Liver (tissue), 9 donors: ENCODE measurements around the gene KCNQ1. TPM values are rescaled to one million over a fixed set of nuclear protein-coding genes. Genes with fewer than 3 reads are reported as not detected.

ENCODE experiments used
- DNase-seq: peaks from one replicate; pipeline ENCODE4 v3.0.0-alpha.2; 2017; ENCODE audit warnings: low spot score
- H3K27ac ChIP-seq, 2 donors: one replicate each; pipeline ENCODE4 v1.7.0; 2013; ENCODE audit warnings: inconsistent platforms in 2 of 2, low read length in 2 of 2, control low read depth in 1 of 2, low read depth in 1 of 2, mild to moderate bottlenecking in 1 of 2
- H3K27me3 ChIP-seq, 4 donors: one replicate each; pipeline versions ENCODE4 v1.6.1 to v1.7.0; 2013; ENCODE audit warnings: low read length in 3 of 4, inconsistent platforms in 1 of 4, mild to moderate bottlenecking in 1 of 4, moderate library complexity in 1 of 4; ENCODE audit not compliant: control insufficient read depth in 4 of 4, insufficient read depth in 4 of 4
- H3K36me3 ChIP-seq, 4 donors: one replicate each; pipeline versions ENCODE4 v1.6.1 to v1.7.0; 2013; ENCODE audit warnings: low read length in 3 of 4, mild to moderate bottlenecking in 3 of 4, low read depth in 1 of 4, moderate library complexity in 1 of 4; ENCODE audit not compliant: control insufficient read depth in 4 of 4, insufficient read depth in 3 of 4
- H3K4me1 ChIP-seq, 4 donors: one replicate each; pipeline versions ENCODE4 v1.6.1 to v1.7.0; 2013; ENCODE audit warnings: low read length in 3 of 4, mild to moderate bottlenecking in 3 of 4, moderate library complexity in 1 of 4; ENCODE audit not compliant: control insufficient read depth in 4 of 4, insufficient read depth in 4 of 4
- H3K4me3 ChIP-seq, 3 donors: one replicate each; pipeline versions ENCODE4 v1.6.1 to v1.7.0; 2013; ENCODE audit warnings: low read length in 3 of 3, control low read depth in 1 of 3, low read depth in 1 of 3, mild to moderate bottlenecking in 1 of 3
- H3K9ac ChIP-seq, 2 donors: one replicate each; pipeline ENCODE4 v1.7.0; 2013; ENCODE audit warnings: low read length in 2 of 2, mild to moderate bottlenecking in 2 of 2, moderate library complexity in 2 of 2, control low read depth in 1 of 2, low read depth in 1 of 2
- H3K9me3 ChIP-seq, 4 donors: one replicate each; pipeline versions ENCODE4 v1.6.1 to v1.7.0; 2013; ENCODE audit warnings: low read length in 3 of 4; ENCODE audit not compliant: control insufficient read depth in 4 of 4
- CTCF ChIP-seq: fragments of 150-350 bp; IDR thresholded peaks from 2 replicates; pipeline ENCODE4 v1.5.1; 2017; ENCODE audit warnings: improper control_type of control experiment, low read depth, low read length; ENCODE audit not compliant: missing input control
- EGR1 ChIP-seq, 2 donors: IDR thresholded peaks; 2 replicates each; pipeline ENCODE4 v1.6.1; 2016 to 2018; ENCODE audit warnings: antibody characterized with exemption in 2 of 2, low read depth in 2 of 2
- FOXA1 ChIP-seq: IDR thresholded peaks from 2 replicates; pipeline ENCODE4 v1.6.1; 2016; ENCODE audit warnings: antibody characterized with exemption
- FOXA2 ChIP-seq: IDR thresholded peaks from 2 replicates; pipeline ENCODE4 v1.6.1; 2016; ENCODE audit warnings: antibody characterized with exemption
- GABPA ChIP-seq, 2 donors: IDR thresholded peaks in 1 of 2; conservative IDR thresholded peaks in 1 of 2; 2 replicates each; pipeline ENCODE4 v1.6.1; 2016; ENCODE audit warnings: antibody characterized with exemption in 2 of 2, mild to moderate bottlenecking in 1 of 2, moderate library complexity in 1 of 2
- HNF4A ChIP-seq, 2 donors: conservative IDR thresholded peaks; 2 replicates each; pipeline ENCODE4 v1.6.1; 2016; ENCODE audit warnings: antibody characterized with exemption in 2 of 2, mild to moderate bottlenecking in 2 of 2
- HNF4G ChIP-seq: IDR thresholded peaks from 2 replicates; pipeline ENCODE4 v1.6.1; 2016; ENCODE audit warnings: antibody characterized with exemption
- JUND ChIP-seq, 2 donors: IDR thresholded peaks; 2 replicates each; pipeline ENCODE4 v1.6.1; 2016; ENCODE audit warnings: antibody characterized with exemption in 2 of 2
- MAX ChIP-seq: IDR thresholded peaks from 2 replicates; pipeline ENCODE4 v1.6.1; 2016; ENCODE audit warnings: antibody characterized with exemption
- NR2F2 ChIP-seq: IDR thresholded peaks from 2 replicates; pipeline ENCODE4 v1.6.1; 2016; ENCODE audit warnings: antibody characterized with exemption
- RAD21 ChIP-seq, 2 donors: IDR thresholded peaks; 2 replicates each; pipeline ENCODE4 v1.6.1; 2016; ENCODE audit warnings: antibody characterized with exemption in 2 of 2, mild to moderate bottlenecking in 2 of 2
- SP1 ChIP-seq: IDR thresholded peaks from 2 replicates; pipeline ENCODE4 v1.6.1; 2018; ENCODE audit warnings: antibody characterized with exemption, mild to moderate bottlenecking
- TAF1 ChIP-seq: conservative IDR thresholded peaks from 2 replicates; pipeline ENCODE4 v1.6.1; 2016; ENCODE audit warnings: antibody characterized with exemption, mild to moderate bottlenecking
- YY1 ChIP-seq: IDR thresholded peaks from 2 replicates; pipeline ENCODE4 v1.6.1; 2016; ENCODE audit warnings: antibody characterized with exemption, mild to moderate bottlenecking
- WGBS: extraction: QIAGEN DNeasy Blood & Tissue Kit; methylation state at CpG from one replicate; pipeline ENCODE4 v1.1.7; 2013; 5-methylcytosine and 5-hydroxymethylcytosine counted together
- polyA plus RNA-seq, 2 donors: library from polyadenylated mRNA; stranded (reverse) in 1 of 2; unstranded in 1 of 2; fragments of 200-250 nt in 1 of 2; fragments of >200 nt in 1 of 2; fragmentation: Nextera tagmentation in 1 of 2; extraction: Ambion mirVana in 1 of 2; gene quantifications; one replicate each; pipeline versions ENCODE4 v1.2.1 to v1.2.3, GENCODE V29; 2013 to 2015
- total RNA-seq, 2 donors: library from RNA; depleted of rRNA; stranded (reverse); fragments of >200 nt; gene quantifications; one replicate each; pipeline ENCODE4 v1.2.3, GENCODE V29; 2014
- TF ChIP-seq, protein P1 (sequence below): IDR thresholded peaks from 2 replicates; pipeline ENCODE4 v1.6.1; 2016; ENCODE audit warnings: antibody characterized with exemption
- donor health status: healthy.
- donor health status: healthy.
- donor health status: healthy.
- donor health status: healthy.
- donor health status: healthy.

The KCNQ1 gene
- total and polyA plus RNA-seq, 4 donors: 0.31 to 2.2 (median 1.5) TPM

DNA sequence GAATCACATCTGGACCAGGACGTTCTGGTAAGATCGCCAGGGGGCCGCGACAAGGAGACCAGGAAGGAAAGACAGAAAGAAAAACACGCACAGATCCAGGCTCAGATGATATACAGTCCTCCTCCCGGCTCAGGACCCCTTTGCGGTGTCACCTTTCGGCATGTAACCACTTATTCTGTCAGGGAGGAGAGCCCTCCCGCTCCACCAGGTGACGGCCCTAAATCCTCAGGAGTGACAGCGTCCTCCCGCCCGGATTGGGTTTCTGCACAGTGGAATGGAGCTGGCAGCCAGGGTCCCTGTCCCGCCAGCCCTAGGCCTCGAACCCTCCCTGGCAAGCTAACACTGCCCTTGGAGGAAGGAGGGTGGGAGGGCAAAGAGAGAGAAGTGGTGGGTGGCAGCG lies 279.3 kb downstream of the KCNQ1 start (continued):
- TF ChIP-seq YY1: no peak
- TF ChIP-seq MAX: no peak
- TF ChIP-seq, protein P1, sequence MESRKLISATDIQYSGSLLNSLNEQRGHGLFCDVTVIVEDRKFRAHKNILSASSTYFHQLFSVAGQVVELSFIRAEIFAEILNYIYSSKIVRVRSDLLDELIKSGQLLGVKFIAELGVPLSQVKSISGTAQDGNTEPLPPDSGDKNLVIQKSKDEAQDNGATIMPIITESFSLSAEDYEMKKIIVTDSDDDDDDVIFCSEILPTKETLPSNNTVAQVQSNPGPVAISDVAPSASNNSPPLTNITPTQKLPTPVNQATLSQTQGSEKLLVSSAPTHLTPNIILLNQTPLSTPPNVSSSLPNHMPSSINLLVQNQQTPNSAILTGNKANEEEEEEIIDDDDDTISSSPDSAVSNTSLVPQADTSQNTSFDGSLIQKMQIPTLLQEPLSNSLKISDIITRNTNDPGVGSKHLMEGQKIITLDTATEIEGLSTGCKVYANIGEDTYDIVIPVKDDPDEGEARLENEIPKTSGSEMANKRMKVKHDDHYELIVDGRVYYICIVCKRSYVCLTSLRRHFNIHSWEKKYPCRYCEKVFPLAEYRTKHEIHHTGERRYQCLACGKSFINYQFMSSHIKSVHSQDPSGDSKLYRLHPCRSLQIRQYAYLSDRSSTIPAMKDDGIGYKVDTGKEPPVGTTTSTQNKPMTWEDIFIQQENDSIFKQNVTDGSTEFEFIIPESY: no peak
- TF ChIP-seq FOXA2: no peak

DNA sequence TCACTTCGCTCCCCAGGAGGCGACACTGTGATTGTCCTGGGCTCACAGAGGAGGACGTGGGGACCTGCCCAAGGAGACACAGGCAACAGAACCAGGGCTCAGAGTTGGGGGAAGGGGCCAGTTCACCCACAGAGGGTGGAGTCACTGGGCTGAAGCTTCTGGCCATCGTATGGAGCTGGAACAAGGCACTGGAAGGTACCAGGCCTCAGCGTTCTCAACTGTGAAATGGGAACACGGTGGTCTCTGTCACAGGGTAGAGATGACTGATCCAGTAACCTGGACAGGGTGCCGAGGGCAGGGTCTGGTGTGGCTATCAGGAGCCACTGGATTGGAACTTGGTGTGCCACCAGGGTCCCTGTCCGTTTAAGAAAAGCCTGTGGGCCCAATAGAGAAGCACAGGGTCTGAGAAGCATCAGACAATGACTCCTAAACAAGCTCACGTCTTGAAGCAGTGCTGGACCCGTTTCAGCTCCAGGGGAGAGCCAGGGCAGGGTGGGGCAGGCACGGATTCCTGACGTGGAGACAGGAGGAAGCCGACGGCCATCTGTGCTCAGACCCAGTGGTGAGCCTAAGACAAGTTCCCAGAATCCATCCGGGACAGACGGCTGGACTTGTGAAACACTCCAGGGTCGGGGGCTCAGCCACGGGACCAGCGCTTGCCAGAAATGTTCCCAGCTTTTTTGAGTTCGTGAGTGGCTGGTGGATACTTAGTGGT lies 280.0 kb downstream of the KCNQ1 start:
- Histone ChIP-seq H3K9me3 (no peaks in the 10 kb centered on the region), H3K27me3 (no peaks in the 10 kb centered on the region), H3K9ac (no peak overlapping the region), H3K4me1 (no peaks in the 10 kb centered on the region), H3K27ac (no peak overlapping the region), H3K4me3 (no peak overlapping the region), H3K36me3 (no peaks in the 10 kb centered on the region)
- no peak for DNase-seq
- 84% methylated on average over 20 of the region's 20 CpGs for WGBS
- TF ChIP-seq FOXA2 (no peak), FOXA1 (no peak), EGR1 (IDR thresholded peaks at IDR 0.05; ENCODE audit: low read depth in 2 of 2) (no peak), HNF4A (conservative IDR thresholded peaks at IDR 0.05) (no peak), YY1 (no peak), JUND (IDR thresholded peaks at IDR 0.05) (no peak), SP1 (no peak), CTCF (no peak), RAD21 (IDR thresholded peaks at IDR 0.05) (no peak), TAF1 (no peak), HNF4G (no peak), NR2F2 (no peak), GABPA (IDR thresholded peaks at IDR 0.05 in 1 of 2, conservative IDR thresholded peaks at IDR 0.05 in 1 of 2) (no peak)
- TF ChIP-seq, protein P1: no peak
